CD4-positive, alpha-beta T cell treated with Interleukin-12 subunit alpha and Interleukin-12 subunit beta, for 1 hour (primary cell): ENCODE results near the gene SERPINE1.
"Not testable (repeated sequence)": the region's sequence is repeated elsewhere in the genome, so short reads cannot be mapped to it uniquely, and the experiment has no call there.

Source experiments
- DNase-seq: peaks from one replicate; pipeline ENCODE4 v3.0.0-alpha.2; 2020

SERPINE1 gene

DNA sequence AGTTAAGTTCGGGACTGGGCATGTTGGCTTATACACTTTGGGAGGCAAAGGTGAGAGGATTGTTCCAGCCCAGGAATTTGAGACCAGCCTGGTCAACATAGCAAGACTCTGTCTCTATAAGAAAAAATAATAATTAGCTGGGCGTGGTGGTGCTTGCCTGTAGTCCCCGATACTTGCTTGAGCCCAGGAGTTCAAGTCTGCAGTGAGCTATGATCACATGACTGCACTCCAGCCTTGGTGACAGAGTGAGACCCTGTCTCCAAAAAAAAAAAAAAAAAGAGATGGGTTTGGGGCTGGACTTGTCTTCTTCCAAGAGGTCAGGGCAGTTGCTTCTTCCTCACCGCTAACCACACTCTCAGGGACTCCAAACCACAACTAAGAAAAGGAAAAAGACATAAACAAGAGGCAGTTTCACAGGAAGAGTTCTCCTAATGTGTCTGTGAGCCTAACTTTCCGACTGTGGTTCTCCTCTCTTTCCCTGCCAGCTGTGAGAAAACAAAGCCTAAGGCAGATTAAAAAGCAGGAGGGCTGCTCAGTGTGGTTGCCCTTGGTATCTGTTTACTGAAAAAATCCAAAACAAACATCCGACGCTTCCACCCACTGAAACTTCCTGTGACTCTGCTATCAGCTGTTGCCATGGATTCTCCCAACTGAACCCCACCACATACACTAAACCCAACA is 2.4 kb upstream of the SERPINE1 start:
- no peak for DNase-seq

DNA sequence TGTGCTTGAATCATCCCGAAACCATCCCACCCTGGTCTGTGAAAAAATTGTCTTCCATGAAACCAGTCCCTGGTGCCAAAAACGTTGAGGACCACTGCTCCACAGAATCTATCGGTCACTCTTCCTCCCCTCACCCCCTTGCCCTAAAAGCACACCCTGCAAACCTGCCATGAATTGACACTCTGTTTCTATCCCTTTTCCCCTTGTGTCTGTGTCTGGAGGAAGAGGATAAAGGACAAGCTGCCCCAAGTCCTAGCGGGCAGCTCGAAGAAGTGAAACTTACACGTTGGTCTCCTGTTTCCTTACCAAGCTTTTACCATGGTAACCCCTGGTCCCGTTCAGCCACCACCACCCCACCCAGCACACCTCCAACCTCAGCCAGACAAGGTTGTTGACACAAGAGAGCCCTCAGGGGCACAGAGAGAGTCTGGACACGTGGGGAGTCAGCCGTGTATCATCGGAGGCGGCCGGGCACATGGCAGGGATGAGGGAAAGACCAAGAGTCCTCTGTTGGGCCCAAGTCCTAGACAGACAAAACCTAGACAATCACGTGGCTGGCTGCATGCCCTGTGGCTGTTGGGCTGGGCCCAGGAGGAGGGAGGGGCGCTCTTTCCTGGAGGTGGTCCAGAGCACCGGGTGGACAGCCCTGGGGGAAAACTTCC is 784 bp upstream of the SERPINE1 start:
- peak; percentile 19 for DNase-seq

DNA sequence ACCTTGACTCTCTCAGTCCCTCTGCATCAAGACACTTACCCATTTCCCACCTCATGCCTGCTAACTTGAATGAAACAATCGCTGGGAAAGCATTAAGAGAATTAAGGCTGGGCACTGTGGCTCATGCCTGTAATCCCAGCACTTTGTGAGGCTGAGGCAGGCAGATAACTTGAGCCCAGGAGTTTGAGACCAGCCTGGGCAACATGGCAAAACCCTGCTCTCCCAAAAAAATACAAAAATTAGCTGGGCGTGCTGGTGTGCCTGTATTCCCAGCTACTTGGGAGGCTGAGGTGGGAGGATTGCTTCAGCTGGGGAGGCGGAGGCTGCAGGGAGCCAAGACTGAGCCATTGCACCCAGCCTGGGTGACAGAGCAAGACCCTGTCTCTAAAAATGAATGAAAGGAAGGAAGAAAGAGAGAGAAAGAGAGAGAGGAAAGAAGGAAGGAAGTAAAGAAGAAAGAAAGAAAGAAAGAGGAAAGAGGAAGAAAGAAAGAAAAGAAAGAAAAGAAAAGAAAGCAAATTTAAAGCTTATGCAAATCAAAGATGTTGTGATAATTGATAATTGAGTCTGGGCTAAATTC is 646 bp downstream of the SERPINE1 start:
- DNase-seq = no peak

DNA sequence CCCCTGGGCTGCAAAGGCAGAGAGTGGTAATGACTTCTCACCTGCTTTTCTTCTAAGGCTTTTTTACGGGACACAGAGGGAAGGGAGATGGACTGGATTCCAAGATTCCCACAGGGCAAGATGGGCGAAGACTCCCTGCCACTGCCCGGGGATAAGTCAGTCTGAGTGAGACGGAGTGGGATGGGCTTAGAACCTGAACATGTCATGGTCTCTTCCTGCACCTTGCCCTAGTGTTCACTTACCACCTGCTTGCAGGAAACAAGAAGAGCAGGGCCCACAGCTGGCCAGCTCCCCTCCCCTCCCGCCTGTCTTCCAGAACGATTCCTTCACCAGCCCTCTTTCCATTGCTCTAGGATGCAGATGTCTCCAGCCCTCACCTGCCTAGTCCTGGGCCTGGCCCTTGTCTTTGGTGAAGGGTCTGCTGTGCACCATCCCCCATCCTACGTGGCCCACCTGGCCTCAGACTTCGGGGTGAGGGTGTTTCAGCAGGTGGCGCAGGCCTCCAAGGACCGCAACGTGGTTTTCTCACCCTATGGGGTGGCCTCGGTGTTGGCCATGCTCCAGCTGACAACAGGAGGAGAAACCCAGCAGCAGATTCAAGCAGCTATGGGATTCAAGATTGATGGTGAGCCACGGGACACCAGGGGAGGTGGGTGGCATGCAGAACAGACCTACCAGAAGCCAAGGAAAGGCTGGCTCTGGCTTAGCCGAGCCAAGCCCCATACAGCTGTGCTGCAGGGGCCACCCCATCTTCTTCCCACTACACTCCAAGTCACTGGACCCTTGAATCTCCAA is 1.3 kb downstream of the SERPINE1 start:
- DNase-seq = no peak

DNA sequence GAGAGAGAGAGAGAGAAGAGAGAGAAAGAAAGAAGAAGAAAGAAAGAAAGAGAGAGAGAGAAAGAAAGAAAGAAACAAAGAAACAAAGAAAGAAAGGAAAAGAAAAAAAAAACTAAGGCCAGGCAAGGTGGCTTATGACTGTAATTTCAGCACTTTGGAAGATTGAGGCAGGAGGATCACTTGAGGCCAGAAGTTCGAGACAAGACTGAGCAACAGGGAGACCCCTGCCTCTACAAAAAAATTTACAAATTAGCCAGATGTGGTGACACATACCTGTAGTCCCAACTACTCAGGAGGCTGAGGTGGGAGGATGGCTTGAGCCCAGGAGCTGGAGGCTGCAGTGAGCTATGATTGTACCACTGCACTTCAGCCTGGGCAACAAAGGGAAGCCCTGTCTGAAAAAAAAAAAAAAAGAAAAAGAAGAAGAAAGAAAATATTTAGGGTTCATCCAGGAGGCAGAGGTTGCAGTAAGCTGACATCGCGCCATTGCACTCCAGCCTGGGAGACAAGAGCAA is 2.8 kb downstream of the SERPINE1 start:
- no peak for DNase-seq

DNA sequence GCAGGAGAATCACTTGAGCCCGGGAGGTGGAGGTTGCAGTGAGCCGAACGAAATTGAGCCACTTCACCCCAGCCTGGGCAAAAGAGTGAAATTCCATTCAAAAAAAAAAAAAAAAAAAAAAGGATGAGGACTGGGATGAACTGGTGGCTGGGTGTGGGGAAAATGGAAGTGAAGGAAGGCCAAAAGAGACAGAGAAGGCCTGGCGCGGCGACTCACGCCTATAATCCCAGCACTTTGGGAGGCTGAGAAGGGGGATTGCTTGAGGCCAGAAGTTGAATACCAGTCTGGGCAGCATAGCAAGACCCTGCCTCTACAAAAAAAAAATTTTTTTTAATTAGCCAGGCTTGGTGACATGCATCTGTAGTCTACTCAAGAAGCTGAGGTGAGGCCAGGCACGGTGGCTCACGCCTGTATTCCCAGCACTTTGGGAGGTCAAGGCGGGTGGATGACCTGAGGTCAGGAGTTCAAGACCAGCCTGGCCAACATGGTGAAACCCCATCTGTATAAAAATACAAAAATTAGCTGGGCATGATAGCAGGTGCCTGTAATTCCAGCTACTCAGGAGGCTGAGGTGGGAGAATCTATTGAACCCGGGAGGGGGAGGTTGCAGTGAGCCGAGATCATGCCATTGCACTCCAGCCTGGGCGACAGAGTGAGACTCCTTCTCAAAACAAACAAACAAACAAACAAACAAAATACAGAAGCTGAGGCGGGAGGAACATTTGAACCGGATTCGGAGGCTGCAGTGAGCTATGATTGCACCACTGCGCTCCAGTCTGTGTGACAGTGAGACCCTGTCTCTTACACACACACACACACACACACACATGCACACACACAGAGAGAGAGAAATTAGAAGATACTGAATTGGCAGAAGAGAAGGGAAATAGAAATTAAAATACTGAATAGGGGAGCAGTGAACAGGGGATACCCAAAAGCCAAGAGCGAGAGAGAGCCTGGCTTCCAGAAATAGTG is 6.0 kb downstream of the SERPINE1 start:
- DNase-seq = not testable (repeated sequence)

DNA sequence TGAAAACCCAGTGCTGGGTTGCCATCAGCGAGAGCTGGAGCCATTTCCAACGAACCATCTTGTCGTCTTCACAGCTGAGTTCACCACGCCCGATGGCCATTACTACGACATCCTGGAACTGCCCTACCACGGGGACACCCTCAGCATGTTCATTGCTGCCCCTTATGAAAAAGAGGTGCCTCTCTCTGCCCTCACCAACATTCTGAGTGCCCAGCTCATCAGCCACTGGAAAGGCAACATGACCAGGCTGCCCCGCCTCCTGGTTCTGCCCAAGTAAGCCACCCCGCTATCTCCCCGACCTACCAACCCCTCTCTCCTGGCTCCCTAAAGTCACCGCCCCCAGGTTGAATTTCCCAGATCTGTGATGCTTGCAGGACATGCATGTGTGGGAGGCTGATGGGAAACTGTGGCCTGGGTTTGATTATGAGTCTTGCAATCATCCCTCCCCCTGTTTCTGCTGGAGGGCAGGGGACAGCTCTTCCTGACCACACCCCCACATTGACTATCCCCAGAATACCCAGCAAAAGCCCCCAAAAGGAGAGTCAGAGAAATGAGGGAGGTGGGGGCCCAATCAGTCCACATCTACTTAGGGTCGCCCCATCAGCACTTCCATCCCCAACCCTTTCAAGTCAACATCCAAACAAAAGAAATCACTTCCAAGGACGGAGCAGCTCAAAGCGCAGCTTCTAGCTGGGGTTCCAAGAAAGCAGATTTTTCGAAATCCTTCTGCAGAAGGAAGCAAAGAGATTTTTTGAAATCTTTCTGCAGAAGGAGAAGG is 6.9 kb downstream of the SERPINE1 start:
- DNase-seq = no peak

DNA sequence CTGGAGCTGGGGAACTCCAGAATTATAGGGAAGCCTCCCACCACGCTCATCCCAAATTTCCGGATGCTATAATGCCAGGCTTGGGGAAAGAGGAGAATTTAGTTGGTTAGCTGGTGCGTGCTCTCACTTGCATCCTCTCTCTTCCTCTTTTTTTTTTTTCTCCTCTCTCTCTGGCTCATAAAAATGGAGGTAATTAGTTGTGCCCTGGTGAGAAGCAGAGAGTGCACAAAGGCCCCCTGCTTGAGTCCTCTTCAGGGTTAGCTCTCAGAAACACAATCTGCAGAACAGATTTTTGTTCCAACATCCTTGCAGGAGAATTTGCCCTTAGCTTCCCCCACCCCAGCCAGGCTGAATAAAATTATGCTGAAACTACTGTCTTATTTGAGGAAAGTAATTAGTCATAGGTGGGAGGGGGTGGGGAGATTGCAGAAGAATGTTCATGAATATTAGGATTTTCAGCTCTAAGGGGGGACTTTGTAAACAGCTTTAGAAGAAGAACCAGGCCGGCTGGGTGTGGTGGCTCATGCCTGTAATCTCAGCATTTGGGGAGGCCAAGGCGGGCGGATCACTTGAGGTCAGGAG is 7.6 kb downstream of the SERPINE1 start:
- DNase-seq = no peak

DNA sequence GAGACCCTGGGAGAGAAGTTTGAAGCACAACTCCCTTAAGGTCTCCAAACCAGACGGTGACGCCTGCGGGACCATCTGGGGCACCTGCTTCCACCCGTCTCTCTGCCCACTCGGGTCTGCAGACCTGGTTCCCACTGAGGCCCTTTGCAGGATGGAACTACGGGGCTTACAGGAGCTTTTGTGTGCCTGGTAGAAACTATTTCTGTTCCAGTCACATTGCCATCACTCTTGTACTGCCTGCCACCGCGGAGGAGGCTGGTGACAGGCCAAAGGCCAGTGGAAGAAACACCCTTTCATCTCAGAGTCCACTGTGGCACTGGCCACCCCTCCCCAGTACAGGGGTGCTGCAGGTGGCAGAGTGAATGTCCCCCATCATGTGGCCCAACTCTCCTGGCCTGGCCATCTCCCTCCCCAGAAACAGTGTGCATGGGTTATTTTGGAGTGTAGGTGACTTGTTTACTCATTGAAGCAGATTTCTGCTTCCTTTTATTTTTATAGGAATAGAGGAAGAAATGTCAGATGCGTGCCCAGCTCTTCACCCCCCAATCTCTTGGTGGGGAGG is 10.8 kb downstream of the SERPINE1 start:
- no peak for DNase-seq

DNA sequence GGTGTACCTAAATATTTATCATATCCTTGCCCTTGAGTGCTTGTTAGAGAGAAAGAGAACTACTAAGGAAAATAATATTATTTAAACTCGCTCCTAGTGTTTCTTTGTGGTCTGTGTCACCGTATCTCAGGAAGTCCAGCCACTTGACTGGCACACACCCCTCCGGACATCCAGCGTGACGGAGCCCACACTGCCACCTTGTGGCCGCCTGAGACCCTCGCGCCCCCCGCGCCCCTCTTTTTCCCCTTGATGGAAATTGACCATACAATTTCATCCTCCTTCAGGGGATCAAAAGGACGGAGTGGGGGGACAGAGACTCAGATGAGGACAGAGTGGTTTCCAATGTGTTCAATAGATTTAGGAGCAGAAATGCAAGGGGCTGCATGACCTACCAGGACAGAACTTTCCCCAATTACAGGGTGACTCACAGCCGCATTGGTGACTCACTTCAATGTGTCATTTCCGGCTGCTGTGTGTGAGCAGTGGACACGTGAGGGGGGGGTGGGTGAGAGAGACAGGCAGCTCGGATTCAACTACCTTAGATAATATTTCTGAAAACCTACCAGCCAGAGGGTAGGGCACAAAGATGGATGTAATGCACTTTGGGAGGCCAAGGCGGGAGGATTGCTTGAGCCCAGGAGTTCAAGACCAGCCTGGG is 11.4 kb downstream of the SERPINE1 start:
- DNase-seq = peak; percentile 82

DNA sequence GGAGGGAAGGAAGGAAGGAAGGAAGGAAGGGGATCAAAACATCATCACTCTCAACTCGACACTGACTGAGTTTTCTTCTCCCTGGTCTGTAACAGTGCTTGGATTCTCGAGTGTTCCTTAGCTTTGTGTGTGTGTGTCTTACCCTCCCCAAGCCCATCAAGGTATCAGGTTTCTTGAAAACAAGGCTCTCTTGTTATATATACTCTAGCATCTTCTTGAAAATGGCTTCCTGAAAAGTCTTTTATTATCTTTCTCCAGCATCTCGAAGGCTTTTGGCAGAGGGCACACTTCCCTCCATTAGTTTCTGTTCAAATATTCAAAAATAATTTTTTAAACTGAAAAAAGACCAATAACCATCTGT is 13.4 kb downstream of the SERPINE1 start:
- no peak for DNase-seq

DNA sequence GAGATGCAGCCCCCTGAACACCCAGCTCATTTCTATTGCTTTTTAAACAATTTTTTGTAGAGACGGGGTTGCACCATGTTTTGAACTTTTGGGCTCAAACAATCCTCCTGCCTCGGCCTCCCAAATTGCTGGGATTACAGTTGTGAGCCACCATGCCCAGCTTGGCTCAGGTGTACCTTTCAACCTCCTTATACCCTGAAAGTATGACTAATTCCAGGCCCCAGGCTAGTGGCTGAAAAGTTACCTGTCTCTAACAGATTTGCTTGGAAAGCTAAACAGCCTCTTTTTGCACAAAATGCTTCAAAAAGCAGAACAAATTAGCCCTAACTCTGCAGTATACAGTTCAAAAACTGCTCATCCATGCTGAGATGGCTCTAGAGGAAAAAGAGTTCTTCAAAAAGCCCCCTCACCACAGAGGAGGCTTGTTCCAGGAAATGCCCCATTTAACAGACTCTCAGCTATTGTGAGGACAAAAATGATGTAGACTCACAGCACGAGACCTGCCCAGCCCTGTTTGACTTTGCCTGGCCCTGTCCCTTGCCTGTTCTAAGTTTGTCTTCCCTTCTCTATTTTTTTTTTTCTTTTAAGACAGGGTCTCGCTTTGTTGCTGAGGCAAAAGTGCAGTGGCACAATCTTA is 14.0 kb downstream of the SERPINE1 start:
- no peak for DNase-seq

DNA sequence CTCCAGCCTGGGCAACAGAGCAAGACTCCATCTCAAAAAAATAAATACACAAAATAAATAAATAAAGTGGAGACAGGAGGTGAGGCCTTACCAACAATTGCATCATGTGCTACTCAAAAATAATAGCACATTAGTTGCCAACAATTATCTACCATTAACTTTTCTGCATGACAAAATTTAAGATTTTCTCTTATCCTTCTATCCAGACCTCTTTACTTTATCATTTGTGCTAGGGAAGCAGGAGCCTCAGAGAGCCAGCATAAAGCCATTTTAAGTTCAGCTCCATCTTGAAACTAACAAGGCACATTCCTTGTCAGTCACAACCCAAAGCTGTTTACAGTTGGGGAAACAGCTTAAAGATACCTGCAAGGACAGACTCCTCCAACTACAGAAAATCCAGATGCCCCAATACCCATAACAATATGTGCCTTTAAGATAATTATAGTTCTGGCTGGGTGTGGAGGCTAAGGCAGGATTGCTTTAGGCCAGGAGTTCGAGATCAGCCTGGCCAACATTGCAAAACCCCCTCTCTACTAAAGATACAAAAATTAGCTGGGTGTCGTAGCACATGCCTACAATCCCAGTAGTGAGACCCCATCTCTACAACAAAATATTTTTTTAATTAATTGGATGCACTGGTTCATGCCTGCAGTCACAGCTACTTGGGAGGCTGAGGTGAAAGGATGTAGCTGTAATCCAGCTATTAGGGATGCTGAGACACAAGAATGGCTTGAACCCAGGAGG is 25.2 kb downstream of the SERPINE1 start:
- no peak for DNase-seq

DNA sequence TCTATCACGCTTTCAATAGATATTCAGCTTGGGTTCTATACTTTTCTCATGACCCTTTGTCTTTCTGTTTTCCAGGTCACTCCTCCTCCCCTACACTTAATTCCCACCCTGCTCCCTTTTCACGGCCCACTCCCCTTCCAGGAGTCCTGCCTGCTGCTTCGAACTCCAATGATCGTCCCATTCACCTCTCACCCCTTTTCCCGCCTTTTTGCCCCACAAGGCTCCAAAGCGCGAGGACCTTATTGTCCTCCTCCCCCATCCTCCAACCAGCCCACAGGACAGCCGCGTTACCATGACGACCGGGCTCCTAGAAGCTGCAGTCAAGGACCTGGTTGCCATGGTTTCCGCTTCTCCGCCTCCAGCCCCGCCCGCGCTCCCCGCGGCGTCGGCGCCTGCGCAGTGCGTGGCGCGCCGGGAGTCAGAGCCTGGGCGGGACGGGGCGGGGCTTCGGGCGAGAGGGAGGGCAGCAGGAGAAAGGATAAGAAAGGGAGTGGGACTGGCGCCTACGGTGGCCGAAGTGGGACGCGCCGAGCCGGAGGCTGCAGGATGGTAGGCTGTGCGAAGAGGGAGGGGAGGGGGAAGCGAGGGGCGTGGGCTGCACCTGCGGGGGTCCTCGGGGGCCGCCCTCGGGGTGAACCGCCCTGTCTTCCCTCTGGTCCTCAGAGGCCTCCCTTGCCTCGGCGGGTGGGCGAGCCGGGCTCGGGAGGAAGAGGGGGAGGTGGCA is 27.2 kb downstream of the SERPINE1 start, which contains the start of gene AP1S1:
Gene AP1S1, plus strand, starts transcription at position 508 of the 724 bp plus-strand sequence. Its CDS starts 39 bp downstream, at position 547.
- DNase-seq = peak; percentile 96

DNA sequence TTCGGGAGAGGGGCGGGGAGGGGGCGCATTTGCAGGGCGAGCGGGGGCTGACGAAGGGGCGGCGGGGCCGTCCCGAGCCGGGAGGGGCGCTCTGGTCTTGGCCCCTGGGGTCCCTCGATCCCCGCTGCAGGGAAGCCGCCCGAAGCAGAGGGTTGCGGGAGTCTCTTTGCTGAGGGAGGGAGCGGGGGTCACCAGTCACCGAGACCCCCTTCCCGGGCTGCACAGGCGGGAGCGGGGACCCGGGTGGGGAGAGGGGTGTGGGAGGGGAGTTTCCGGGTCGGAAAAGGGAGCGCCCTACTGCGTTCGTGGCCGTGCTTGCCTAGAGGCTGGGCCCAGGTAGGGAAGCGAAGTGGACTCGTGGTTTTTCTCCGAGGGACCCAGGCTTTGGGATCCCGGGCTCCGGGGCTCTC is 27.8 kb downstream of the SERPINE1 start:
- DNase-seq = no peak

DNA sequence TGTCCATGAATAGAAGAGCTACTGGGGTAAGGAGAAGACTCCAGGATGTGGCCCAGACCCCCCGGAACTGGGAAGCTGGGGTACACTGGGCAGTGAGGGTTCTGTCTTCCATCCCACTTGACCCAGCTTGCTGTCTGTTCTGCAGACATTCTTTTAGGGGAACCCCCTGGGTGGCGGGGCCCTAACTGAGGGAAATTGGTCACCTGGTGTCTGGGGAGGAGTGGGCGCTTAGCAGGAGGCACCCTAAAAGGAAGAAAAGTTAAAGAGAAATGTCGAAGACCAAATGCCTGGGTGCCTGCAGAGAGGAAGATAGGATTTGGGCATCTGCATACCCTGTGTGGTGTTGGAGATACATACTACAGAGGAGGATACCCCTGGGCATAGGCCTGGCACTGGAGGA is 28.4 kb downstream of the SERPINE1 start:
- DNase-seq = no peak

DNA sequence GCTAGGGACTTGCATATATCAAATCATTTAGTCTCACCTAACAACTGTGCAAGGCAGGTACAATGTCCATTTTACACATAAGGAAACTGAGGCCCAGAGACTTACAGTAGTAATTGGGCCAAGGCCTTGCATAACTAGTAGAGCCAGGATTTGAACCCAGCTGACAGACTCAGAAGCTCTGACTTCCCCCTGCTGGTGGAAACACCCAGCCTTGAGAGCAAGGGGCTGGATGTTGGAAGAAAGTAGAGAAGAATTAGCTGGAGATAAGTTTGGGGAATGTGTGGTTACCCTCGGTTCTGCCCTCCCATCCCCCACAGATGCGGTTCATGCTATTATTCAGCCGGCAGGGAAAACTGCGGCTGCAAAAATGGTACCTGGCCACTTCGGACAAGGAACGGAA is 29.4 kb downstream of the SERPINE1 start:
- DNase-seq = no peak
